Panc1 (cell line): ENCODE results near the gene SDK2. TPM values are rescaled to one million over a fixed set of nuclear protein-coding genes. Genes with fewer than 3 reads are reported as not detected.

ENCODE experiments used
- ATAC-seq: fragments of 200-7000 bp; cut with Tn5 transposase; 2 replicates; pipeline ENCODE4 v1.9.1; 2020; ENCODE audit warnings: mild to moderate bottlenecking, moderate library complexity
- BruUV-seq: library from RNA; stranded (reverse); fragments of 400-500 nt; replicated peaks from 2 replicates; lab custom pipeline; 2021; lab: Mats Ljungman, UMichigan
- CTCF ChIA-PET: fragments of 300-600 bp; sonication (Branson Sonifier 250); formaldehyde crosslinking; loops from one replicate; lab custom pipeline; 2022; ENCODE audit warnings: antibody characterized with exemption; lab: Charles Lee
- POLR2A ChIA-PET: fragments of 300-600 bp; sonication (Branson Sonifier 250); formaldehyde crosslinking; loops from one replicate; lab custom pipeline; 2022; ENCODE audit warnings: antibody characterized with exemption; lab: Charles Lee
- DNase-seq: peaks from one replicate; pipeline ENCODE4 v3.0.0-alpha.2; 2010; ENCODE audit warnings: low read depth, low spot score
- H3K27ac ChIP-seq: 2 replicates; pipeline ENCODE4 v1.5.1; 2011; ENCODE audit warnings: mild to moderate bottlenecking, low read length, inconsistent platforms
- H3K27me3 ChIP-seq: fragments of 200-500 bp; sonication (Bioruptor generic); 2 replicates; pipeline ENCODE4 v1.6.0; 2014; ENCODE audit warnings: low read length, inconsistent platforms; ENCODE audit not compliant: control insufficient read depth, insufficient read depth
- H3K36me3 ChIP-seq: fragments of 200-500 bp; sonication (Bioruptor generic); 2 replicates; pipeline ENCODE4 v1.5.1; 2014; ENCODE audit warnings: inconsistent platforms, mild to moderate bottlenecking, low read length, moderate library complexity; ENCODE audit not compliant: control insufficient read depth, insufficient read depth
- H3K4me1 ChIP-seq: 2 replicates; pipeline ENCODE4 v1.5.1; 2011; ENCODE audit warnings: inconsistent platforms, mild to moderate bottlenecking, low read length, moderate library complexity; ENCODE audit not compliant: control insufficient read depth, insufficient read depth
- H3K4me3 ChIP-seq, 2 experiments: 2 replicates each; pipeline ENCODE4 v1.5.1; 2011 to 2012; ENCODE audit warnings: low read depth in 2 of 2, low read length in 2 of 2, mild to moderate bottlenecking in 2 of 2, inconsistent platforms in 1 of 2, moderate library complexity in 1 of 2
- H3K9me3 ChIP-seq: fragments of 200-500 bp; sonication (Bioruptor generic); 2 replicates; pipeline ENCODE4 v1.5.1; 2014; ENCODE audit warnings: low read depth, mild to moderate bottlenecking, inconsistent platforms, low read length, moderate library complexity; ENCODE audit not compliant: control insufficient read depth, insufficient read depth
- CTCF ChIP-seq: fragments of 450-650 bp; IDR thresholded peaks from 2 replicates; pipeline ENCODE4 v1.5.1; 2017; ENCODE audit warnings: mild to moderate bottlenecking
- POLR2AphosphoS5 ChIP-seq: IDR thresholded peaks from 2 replicates; pipeline ENCODE4 v1.6.1; 2012; ENCODE audit warnings: mild to moderate bottlenecking, low read depth, low read length, moderate library complexity
- REST ChIP-seq, 2 experiments: IDR thresholded peaks; 2 replicates each; pipeline ENCODE4 v1.6.1; 2011 to 2012; ENCODE audit warnings: low read depth in 2 of 2, control low read depth in 1 of 2, low read length in 1 of 2, mild to moderate bottlenecking in 1 of 2, moderate library complexity in 1 of 2; ENCODE audit not compliant: insufficient read depth in 1 of 2
- SIN3A ChIP-seq: IDR thresholded peaks from 2 replicates; pipeline ENCODE4 v1.6.1; 2012; ENCODE audit warnings: low read depth, mild to moderate bottlenecking, low read length, moderate library complexity, borderline replicate concordance; ENCODE audit not compliant: insufficient read depth
- TCF7L2 ChIP-seq: IDR thresholded peaks from 2 replicates; pipeline ENCODE4 v1.6.1; 2011; ENCODE audit warnings: mild to moderate bottlenecking, low read depth, low read length, inconsistent platforms
- in situ Hi-C: cut with HindIII; loops from 2 replicates; pipeline ENCODE4 v1.10.0; 2016; ENCODE audit warnings: low sequenced_read_pairs, low pct_unique_long_range_greater_than_20kb
- intact Hi-C: fragments of 100-400 bp; cut with micrococcal nuclease; formaldehyde crosslinking; loops from one replicate; pipeline ENCODE4 v1.10.0; 2022; ENCODE audit not compliant: unreplicated experiment
- total RNA-seq: library from RNA; stranded (reverse); gene quantifications from one replicate; pipeline ENCODE4 v1.2.1, GENCODE V29; 2021; ENCODE audit not compliant: unreplicated experiment

SDK2 gene
- total RNA-seq, 1 experiment from 2014 or later, result 0.41 TPM

GRCh38 chr17:73325527-73325842 lies 318.8 kb downstream of the SDK2 start:
- H3K36me3 ChIP-seq, result no peaks in the 10 kb centered on the region
- in situ Hi-C loops, result no loop called here
- no peak overlapping the region for H3K4me3 ChIP-seq
- TF ChIP-seq REST (IDR thresholded peaks at IDR 0.05; ENCODE audit: insufficient read depth in 1 of 2, low read depth in 2 of 2, low read length in 1 of 2), result no peak
- TF ChIP-seq SIN3A, result no peak
- TF ChIP-seq POLR2AphosphoS5, result no peak
- no peak for TF ChIP-seq CTCF
- no peak for TF ChIP-seq TCF7L2
- H3K27me3 ChIP-seq, result no peaks in the 10 kb centered on the region
- ATAC-seq (0 out of 2 replicates have a peak, but pooled peaks have one; percentile 40), DNase-seq (no peak)
- CTCF ChIA-PET, result no interaction called here
- intact Hi-C loops, result no loop called here
- POLR2A ChIA-PET, result interaction anchor here (0.6 kb wide), 1 partner anchor 55 kb away, joined by 7 read pairs; no protein-coding TSS in a partner anchor
- H3K4me1 ChIP-seq, result no peaks in the 10 kb centered on the region
- no peak overlapping the region for H3K27ac ChIP-seq
- BruUV-seq, result no TSS peak
- no peaks in the 10 kb centered on the region for H3K9me3 ChIP-seq

- intact Hi-C loops (no loop called here), in situ Hi-C loops (no loop called here)
- no peak overlapping the region for H3K27ac ChIP-seq
- DNase-seq (no peak), ATAC-seq (no peak)
- ChIA-PET POLR2A (no interaction called here), CTCF (no interaction called here)
- no peak overlapping the region for H3K4me3 ChIP-seq
- TF ChIP-seq TCF7L2, result no peak
- TF ChIP-seq SIN3A, result no peak
- TF ChIP-seq REST (IDR thresholded peaks at IDR 0.05; ENCODE audit: insufficient read depth in 1 of 2, low read depth in 2 of 2, low read length in 1 of 2), result no peak
- no peak for TF ChIP-seq CTCF
- no peak for TF ChIP-seq POLR2AphosphoS5
- H3K9me3 ChIP-seq, result no peaks in the 10 kb centered on the region
- H3K4me1 ChIP-seq, result no peaks in the 10 kb centered on the region
- BruUV-seq, result no TSS peak
- no peaks in the 10 kb centered on the region for H3K36me3 ChIP-seq
- no peaks in the 10 kb centered on the region for H3K27me3 ChIP-seq
Measured at GRCh38 chr17:73324711-73325526, 319.3 kb downstream of the SDK2 start.
